WTC11 (cell line): ENCODE data around the gene NOP16. TPM values are rescaled to one million over a fixed set of nuclear protein-coding genes. Genes with fewer than 3 reads are reported as not detected.

Experiments
- ATAC-seq: fragments of 200-7000 bp; cut with Tn5 transposase; 2 replicates; pipeline ENCODE4 v1.10.0; 2021; ENCODE audit warnings: mild to moderate bottlenecking, moderate library complexity
- CTCF ChIA-PET: fragments of 300-600 bp; sonication (Branson Sonifier 250); formaldehyde crosslinking; loops from one replicate; lab custom pipeline; 2021; ENCODE audit warnings: antibody characterized with exemption; lab: Charles Lee
- POLR2A ChIA-PET: fragments of 350-600 bp; sonication (Branson Sonifier 250); formaldehyde crosslinking; loops from one replicate; lab custom pipeline; 2021; ENCODE audit warnings: antibody characterized with exemption; lab: Charles Lee
- DNase-seq: peaks from one replicate; pipeline ENCODE4 v3.0.0; 2021; ENCODE audit warnings: low spot score
- H3K27ac Mint-ChIP-seq: 2 replicates; pipeline ENCODE4 v1.8.0; 2021; ENCODE audit warnings: mixed read lengths
- H3K27me3 Mint-ChIP-seq: 2 replicates; pipeline ENCODE4 v1.8.0; 2021; ENCODE audit warnings: low read depth, mild to moderate bottlenecking, moderate library complexity, mixed read lengths
- H3K36me3 Mint-ChIP-seq: 2 replicates; pipeline ENCODE4 v1.8.0; 2021; ENCODE audit warnings: mixed read lengths
- H3K4me1 Mint-ChIP-seq: 2 replicates; pipeline ENCODE4 v1.8.0; 2022; ENCODE audit warnings: mixed read lengths
- H3K4me3 Mint-ChIP-seq: 2 replicates; pipeline ENCODE4 v1.8.0; 2021; ENCODE audit warnings: mild to moderate bottlenecking, moderate library complexity, mixed read lengths
- H3K9me3 Mint-ChIP-seq: 2 replicates; pipeline ENCODE4 v1.8.0; 2021; ENCODE audit warnings: mixed read lengths
- ATF3 ChIP-seq: sonication (generic); formaldehyde crosslinking; conservative IDR thresholded peaks from 2 replicates; pipeline ENCODE4 v1.8.1; 2022; ENCODE audit warnings: mild to moderate bottlenecking, missing genetic modification reagents
- CREM ChIP-seq: sonication (generic); formaldehyde crosslinking; IDR thresholded peaks from 2 replicates; pipeline ENCODE4 v1.8.1; 2022; ENCODE audit warnings: mild to moderate bottlenecking, missing genetic modification reagents, moderate library complexity
- CTCF ChIP-seq: fragments of 200-600 bp; IDR thresholded peaks from 2 replicates; pipeline ENCODE4 v1.8.0; 2022; ENCODE audit warnings: antibody characterized with exemption
- ESRRA ChIP-seq: sonication (generic); formaldehyde crosslinking; IDR thresholded peaks from 2 replicates; pipeline ENCODE4 v1.8.1; 2022; ENCODE audit warnings: mild to moderate bottlenecking, missing genetic modification reagents, borderline replicate concordance
- FOXP4 ChIP-seq: sonication (generic); formaldehyde crosslinking; IDR thresholded peaks from 2 replicates; pipeline ENCODE4 v1.8.0; 2022; ENCODE audit warnings: mild to moderate bottlenecking, missing genetic modification reagents
- GRHL2 ChIP-seq: fragments of 250-450 bp; sonication (Bioruptor Pico); IDR thresholded peaks from 2 replicates; pipeline ENCODE4 v1.8.0; 2022; ENCODE audit warnings: mild to moderate bottlenecking, moderate library complexity; ENCODE audit not compliant: insufficient replicate concordance, severe bottlenecking
- NFYB ChIP-seq: sonication (generic); formaldehyde crosslinking; conservative IDR thresholded peaks from 2 replicates; pipeline ENCODE4 v1.8.0; 2022; ENCODE audit warnings: low read depth, missing genetic modification reagents
- TEAD1 ChIP-seq: sonication (generic); formaldehyde crosslinking; IDR thresholded peaks from 2 replicates; pipeline ENCODE4 v1.8.0; 2022; ENCODE audit warnings: mild to moderate bottlenecking, missing genetic modification reagents
- ZNF423 ChIP-seq: fragments of 250-450 bp; sonication (Bioruptor Pico); IDR thresholded peaks from 2 replicates; pipeline ENCODE4 v2.1.2; 2022; ENCODE audit warnings: mild to moderate bottlenecking, moderate library complexity
- total RNA-seq: library from RNA; stranded (reverse); gene quantifications from 3 replicates; pipeline ENCODE4 v1.2.3, GENCODE V29; 2021
- TF ChIP-seq, protein P1 (sequence below): sonication (generic); formaldehyde crosslinking; IDR thresholded peaks from 2 replicates; pipeline ENCODE4 v1.8.1; 2022; ENCODE audit warnings: mild to moderate bottlenecking, missing genetic modification reagents, moderate library complexity, borderline replicate concordance
- TF ChIP-seq, protein P2 (sequence below): sonication (generic); formaldehyde crosslinking; IDR thresholded peaks from 2 replicates; pipeline ENCODE4 v1.8.0; 2023; ENCODE audit warnings: missing genetic modification reagents, mild to moderate bottlenecking, borderline replicate concordance

The NOP16 gene
- total RNA-seq, 1 experiment from 2014 or later = 57.7 TPM

GRCh38 chr5:176432707-176433106 is 44.3 kb upstream of the NOP16 start:
- ATAC-seq (no peak), DNase-seq (no peak)
- POLR2A ChIA-PET = no interaction called here
- Mint-ChIP-seq H3K27ac (no peak overlapping the region), H3K27me3 (peaks cover 14% of the 10 kb centered on the region), H3K9me3 (peaks cover 16% of the 10 kb centered on the region), H3K36me3 (peaks cover 9% of the 10 kb centered on the region), H3K4me3 (no peak overlapping the region), H3K4me1 (no peaks in the 10 kb centered on the region)
- CTCF ChIA-PET = no interaction called here
- TF ChIP-seq ESRRA (CRISPR knock-in tag) (no peak), CREM (CRISPR knock-in tag) (no peak), CTCF (no peak), TEAD1 (CRISPR knock-in tag) (no peak), ATF3 (CRISPR knock-in tag) (no peak), ZNF423 (CRISPR knock-in tag) (no peak), NFYB (CRISPR knock-in tag) (no peak), FOXP4 (CRISPR knock-in tag) (no peak)
- TF ChIP-seq, protein P1, sequence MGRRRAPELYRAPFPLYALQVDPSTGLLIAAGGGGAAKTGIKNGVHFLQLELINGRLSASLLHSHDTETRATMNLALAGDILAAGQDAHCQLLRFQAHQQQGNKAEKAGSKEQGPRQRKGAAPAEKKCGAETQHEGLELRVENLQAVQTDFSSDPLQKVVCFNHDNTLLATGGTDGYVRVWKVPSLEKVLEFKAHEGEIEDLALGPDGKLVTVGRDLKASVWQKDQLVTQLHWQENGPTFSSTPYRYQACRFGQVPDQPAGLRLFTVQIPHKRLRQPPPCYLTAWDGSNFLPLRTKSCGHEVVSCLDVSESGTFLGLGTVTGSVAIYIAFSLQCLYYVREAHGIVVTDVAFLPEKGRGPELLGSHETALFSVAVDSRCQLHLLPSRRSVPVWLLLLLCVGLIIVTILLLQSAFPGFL (CRISPR knock-in tag) = no peak
- TF ChIP-seq, protein P2, sequence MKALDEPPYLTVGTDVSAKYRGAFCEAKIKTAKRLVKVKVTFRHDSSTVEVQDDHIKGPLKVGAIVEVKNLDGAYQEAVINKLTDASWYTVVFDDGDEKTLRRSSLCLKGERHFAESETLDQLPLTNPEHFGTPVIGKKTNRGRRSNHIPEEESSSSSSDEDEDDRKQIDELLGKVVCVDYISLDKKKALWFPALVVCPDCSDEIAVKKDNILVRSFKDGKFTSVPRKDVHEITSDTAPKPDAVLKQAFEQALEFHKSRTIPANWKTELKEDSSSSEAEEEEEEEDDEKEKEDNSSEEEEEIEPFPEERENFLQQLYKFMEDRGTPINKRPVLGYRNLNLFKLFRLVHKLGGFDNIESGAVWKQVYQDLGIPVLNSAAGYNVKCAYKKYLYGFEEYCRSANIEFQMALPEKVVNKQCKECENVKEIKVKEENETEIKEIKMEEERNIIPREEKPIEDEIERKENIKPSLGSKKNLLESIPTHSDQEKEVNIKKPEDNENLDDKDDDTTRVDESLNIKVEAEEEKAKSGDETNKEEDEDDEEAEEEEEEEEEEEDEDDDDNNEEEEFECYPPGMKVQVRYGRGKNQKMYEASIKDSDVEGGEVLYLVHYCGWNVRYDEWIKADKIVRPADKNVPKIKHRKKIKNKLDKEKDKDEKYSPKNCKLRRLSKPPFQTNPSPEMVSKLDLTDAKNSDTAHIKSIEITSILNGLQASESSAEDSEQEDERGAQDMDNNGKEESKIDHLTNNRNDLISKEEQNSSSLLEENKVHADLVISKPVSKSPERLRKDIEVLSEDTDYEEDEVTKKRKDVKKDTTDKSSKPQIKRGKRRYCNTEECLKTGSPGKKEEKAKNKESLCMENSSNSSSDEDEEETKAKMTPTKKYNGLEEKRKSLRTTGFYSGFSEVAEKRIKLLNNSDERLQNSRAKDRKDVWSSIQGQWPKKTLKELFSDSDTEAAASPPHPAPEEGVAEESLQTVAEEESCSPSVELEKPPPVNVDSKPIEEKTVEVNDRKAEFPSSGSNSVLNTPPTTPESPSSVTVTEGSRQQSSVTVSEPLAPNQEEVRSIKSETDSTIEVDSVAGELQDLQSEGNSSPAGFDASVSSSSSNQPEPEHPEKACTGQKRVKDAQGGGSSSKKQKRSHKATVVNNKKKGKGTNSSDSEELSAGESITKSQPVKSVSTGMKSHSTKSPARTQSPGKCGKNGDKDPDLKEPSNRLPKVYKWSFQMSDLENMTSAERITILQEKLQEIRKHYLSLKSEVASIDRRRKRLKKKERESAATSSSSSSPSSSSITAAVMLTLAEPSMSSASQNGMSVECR (CRISPR knock-in tag) = no peak

DNA sequence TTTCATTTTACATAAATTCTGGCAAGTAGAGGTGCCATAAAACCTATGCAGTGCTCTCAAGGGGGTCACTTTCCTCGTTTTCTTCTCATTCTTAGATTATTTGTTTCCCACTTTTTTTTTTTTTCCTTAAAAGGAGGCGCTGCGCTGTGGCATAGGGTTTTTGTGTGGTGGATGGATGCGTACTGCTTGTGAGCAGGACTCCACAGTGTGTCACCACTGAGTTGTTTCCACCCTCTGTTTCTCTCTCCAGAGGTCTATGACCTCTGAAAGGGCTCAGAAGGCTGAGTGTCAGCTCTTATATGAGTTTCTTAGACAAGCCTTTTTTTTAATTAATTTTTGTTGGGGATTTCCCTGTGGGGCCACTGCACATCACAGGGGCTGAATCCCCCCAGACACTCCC is 41.6 kb upstream of the NOP16 start:
- Mint-ChIP-seq H3K9me3 (peaks cover 30% of the 10 kb centered on the region), H3K27me3 (peaks cover 19% of the 10 kb centered on the region), H3K27ac (no peak overlapping the region), H3K4me3 (no peak overlapping the region), H3K4me1 (no peaks in the 10 kb centered on the region), H3K36me3 (peaks cover 18% of the 10 kb centered on the region)
- no peak for ATAC-seq
- DNase-seq = no peak
- CTCF ChIA-PET = interaction anchor here (3.5 kb wide), 1 partner anchor 18 kb away, joined by 15 read pairs; no protein-coding TSS in a partner anchor
- POLR2A ChIA-PET = no interaction called here
- TF ChIP-seq, protein P1 (CRISPR knock-in tag) = no peak
- no peak for TF ChIP-seq GRHL2 (CRISPR knock-in tag)
